ENCODE data around the gene DNASE1L3. TPM values are rescaled to one million over a fixed set of nuclear protein-coding genes. Genes with fewer than 3 reads are reported as not detected.
"Not testable (repeated sequence)": the region's sequence is repeated elsewhere in the genome, so short reads cannot be mapped to it uniquely, and the experiment has no call there.

Gene DNASE1L3
- total RNA-seq, 1 donor from 2014 or later, result not detected

DNA sequence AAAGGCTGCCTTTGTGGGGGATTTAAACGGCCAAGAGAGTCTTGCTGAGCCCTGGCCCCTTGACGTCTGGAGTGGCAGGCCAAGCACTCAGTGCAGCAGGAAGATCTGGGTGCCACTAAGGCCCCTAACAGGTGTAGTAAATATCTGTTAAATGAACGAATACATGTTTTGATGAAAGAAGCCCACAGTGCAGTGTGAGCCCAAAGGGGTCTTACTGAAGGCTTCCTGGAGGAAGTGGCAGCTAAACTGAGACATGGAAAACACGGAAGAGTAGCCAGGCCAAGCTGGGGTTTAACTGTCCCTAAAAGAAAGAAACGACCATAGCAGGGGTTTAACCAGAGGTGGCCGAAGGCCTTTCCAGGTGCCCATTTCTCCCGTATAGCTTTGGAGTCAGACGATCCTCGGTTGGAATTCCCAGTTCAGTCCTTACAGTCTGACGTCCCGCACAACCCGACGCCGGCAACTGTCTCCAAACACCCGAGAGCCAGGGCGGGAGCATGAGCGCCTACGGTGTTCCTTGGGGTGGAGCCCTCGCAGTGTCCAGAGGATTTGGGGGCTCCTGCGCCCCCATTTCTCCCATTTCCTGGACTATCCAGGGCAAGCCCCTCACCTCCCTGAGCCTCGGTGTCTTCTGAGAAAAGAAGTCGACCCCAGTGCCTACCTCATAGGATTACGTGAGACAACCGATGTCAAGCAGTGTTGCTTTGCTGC lies 25.9 kb upstream of the DNASE1L3 start:
- intact Hi-C loops (cut with micrococcal nuclease), result loop anchor here (1.0 to 5.0 kb wide), 6 partner anchors 49 to 639 kb away; partner anchors contain the start of genes ARF4, FLNB, HTD2 and KCTD6

- intact Hi-C loops (cut with micrococcal nuclease), result loop anchor here (5.0 kb wide), 4 partner anchors 49 to 639 kb away; partner anchors contain the start of genes ARF4, FLNB and KCTD6
These were observed 25.2 kb upstream of the DNASE1L3 start for GRCh38 chr3:58235970-58236369.

- intact Hi-C loops (cut with micrococcal nuclease), result no loop called here
These were observed 23.8 kb upstream of the DNASE1L3 start for GRCh38 chr3:58234516-58234931.

DNA sequence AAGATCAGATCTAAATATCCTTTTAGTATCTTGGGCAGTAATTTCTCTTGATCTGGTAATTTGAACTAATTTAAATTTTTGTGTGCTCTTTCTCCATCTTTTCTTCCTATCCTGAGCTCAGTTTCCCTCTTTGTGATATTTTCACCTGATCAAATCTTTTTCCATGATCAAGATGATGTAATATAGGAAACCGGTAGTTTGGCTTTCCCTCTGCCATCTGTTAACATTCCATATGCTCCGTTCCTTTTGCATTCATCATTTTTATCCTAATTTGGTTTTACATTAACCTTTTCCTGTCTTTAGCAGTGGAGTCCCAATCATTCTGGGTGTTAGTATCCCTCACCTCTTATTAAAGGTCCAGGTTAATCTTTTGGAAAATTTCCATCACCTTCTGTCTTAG lies 20.9 kb upstream of the DNASE1L3 start:
- intact Hi-C loops (cut with micrococcal nuclease), result no loop called here

DNA sequence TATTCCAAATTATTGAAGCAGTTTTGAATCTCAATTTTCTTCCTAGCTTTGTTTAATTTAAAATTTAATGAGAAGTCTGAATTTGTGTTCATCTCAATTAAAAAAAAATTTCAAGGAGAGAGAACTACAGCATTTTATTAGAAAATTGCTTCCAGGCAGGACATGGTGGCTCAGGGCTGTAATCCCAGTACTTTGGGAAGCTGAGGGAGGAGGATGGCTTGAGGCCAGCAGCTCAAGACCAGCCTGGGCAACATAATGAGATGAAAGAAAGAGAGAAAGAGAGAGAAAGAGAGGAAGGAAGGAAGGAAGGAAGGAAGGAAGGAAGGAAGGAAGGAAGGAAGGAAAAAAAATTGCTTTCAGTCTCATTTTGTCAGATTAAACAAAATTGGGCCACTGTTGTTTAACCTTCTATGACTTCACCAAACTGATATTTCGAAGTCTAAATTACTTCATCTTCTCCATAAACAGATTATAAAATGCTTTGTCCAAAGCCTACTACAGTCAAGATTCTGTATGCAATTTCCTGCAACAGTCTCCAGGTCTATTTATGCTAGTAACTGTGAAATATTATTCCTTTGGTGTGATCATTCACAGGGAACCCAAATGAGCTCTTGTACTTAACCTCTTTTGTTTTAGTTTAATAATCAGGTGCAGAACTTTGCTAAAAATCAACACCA lies 20.2 kb upstream of the DNASE1L3 start:
- intact Hi-C loops (cut with micrococcal nuclease), result no loop called here

- intact Hi-C loops (cut with micrococcal nuclease), result not testable (repeated sequence)
These were observed 17.2 kb upstream of the DNASE1L3 start for GRCh38 chr3:58227933-58228332.

- intact Hi-C loops (cut with micrococcal nuclease), result no loop called here
These were observed 13.1 kb upstream of the DNASE1L3 start for GRCh38 chr3:58223855-58224254.

DNA sequence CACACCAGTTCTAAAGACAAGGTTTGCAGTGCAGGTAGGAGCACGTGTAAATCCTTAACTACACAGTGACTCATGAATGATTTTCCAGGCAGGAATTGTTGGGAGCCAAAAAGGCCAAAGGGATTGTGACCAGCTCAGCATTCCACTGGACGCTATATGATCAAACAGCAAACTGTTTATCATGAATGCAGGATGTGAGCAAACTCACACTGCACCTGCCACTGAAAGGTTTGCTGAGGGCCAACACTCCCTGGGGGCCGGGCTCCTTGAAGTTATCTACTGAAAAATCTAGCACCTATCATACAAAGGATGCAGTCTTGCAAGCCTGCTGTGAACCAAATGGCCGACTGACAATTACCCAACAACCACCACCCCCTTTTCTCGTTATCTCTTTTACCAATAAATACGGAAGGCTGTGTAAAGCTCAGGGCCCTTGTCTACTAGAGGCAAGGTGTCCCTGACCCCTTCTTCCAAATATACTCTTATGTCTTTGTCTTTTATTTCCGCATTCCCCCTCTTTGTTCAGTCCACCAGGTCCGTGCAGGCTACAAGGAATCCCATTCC lies 11.5 kb upstream of the DNASE1L3 start:
- intact Hi-C loops (cut with micrococcal nuclease), result no loop called here

DNA sequence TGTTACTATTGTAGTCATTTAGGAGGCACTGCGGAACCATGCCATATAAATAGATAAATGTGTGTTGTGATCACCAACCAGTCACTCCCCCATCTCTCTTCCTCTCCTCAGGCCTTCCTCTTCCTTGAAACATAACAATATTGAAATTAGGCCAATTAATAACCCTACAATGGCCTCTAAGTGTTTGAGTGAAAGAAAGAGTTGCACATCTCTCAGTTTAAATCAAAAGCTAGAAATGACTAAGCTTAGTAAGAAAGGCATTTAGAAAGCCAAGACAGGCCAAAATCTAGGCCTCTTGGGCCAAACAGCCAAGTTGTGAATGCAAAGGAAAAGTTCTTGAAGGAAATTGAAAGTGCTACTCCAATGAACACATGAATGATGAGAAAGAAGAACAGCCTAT lies 8.1 kb upstream of the DNASE1L3 start:
- intact Hi-C loops (cut with micrococcal nuclease), result no loop called here

DNA sequence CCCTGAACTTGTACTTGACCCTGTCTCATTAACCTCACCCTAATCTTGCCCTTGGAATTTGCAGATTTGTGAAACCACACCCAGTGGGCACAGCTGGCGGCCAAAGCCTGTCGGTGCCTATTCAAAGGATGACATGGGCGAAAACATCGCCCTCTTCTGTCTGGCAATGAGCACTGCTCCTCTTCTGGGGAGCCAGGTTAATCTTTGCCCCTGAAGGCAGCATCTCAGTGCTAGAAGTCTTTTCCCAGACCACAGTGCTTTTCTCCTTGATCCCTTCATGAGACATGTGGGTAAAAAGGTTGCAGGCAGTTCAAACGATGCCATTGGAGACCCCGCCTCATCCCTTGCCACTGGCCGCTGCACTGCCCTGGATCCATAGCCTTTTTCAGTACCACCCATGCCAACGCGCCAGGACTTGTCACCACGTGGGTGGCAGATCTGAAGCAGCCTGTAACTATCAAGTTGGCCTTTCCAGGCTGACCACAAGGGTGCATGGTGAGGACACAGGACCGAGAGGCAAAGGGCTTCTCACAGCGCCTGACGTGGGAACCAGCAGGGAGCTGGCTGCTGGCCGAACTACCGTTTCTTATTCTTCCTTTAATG lies 6.5 kb upstream of the DNASE1L3 start:
- intact Hi-C loops (cut with micrococcal nuclease), result loop anchor here (1.0 kb wide), 2 partner anchors 30 to 209 kb away; partner anchors contain the start of gene FLNB

GRCh38 chr3:58216496-58217195 lies 5.9 kb upstream of the DNASE1L3 start:
- intact Hi-C loops (cut with micrococcal nuclease), result loop anchor here (1.0 kb wide), 2 partner anchors 29 to 208 kb away; partner anchors contain the start of gene FLNB

DNA sequence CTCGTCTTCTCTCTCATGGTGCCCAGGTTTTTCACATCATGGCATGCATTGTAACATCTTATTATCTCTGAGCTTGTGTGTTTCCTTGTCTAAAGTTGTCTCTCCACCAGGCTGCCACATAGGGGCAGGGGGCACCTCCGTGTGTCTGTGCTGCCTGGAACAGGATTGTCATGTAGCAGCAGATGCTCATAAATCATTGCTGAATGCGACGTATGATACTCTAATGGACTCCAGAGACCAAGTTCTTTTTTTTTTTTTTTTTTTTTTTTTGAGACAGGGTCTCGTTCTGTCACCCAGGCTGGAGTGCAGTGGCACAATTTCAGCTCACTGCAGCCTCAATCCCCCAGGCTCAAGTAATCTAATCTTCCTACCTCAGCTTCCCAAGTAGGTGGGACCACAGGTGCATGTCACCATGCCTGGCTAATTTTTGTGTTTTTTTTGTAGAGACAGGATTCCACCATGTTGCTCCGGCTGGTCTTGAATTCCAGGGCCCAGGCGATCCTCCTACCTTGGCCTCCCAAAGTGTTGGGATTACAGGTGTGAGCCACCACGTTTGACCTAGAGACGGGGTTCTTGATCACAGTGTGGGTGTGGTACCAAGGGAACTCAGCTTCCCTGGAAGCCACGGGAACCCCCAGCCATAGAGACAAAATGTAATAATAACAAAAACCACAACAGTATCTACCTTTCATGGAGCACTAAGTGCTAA lies 4.7 kb upstream of the DNASE1L3 start:
- intact Hi-C loops (cut with micrococcal nuclease), result no loop called here

DNA sequence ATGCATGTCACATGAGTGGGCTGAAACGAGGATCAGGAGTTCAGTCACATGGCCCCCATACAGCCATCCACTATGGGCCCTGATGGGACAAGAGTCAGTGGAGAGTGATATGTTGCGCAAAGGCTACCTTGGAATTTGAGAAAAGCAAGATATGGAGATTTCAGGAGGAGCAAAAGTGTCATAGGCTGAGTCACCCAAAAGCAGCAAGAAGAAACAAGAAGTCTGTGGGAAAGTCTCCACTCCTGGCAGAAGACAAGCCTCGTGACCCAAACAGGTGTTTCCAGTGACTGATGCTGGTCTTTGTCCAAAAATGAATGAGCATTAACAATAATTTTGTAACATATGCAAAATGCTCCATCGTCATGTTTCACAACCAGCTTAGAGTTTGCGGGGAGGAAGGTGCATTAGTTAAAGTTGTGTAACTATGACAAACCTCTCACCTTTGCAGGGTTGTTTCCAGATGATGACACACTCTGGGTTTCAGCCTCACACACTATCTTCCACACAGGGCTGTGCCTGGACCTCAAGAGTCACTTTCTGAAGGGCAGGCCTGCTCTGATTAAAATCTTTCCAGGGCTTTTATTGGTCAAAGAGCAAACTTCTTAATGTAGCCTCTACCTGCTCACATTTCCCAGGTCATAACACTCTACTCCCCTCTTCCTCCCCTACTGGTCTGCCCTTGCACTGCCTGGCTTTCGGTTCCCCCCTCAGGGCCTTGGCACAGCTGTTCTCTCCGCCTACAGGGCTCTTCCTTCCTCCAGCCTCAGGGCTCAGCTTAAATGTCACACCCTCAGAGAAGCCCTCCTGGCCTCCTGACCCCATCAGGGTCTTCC lies 3.9 kb upstream of the DNASE1L3 start:
- intact Hi-C loops (cut with micrococcal nuclease), result no loop called here

- intact Hi-C loops (cut with micrococcal nuclease), result no loop called here
These were observed 839 bp downstream of the DNASE1L3 start for GRCh38 chr3:58209933-58210332.

GRCh38 chr3:58207954-58208353 lies 2.8 kb downstream of the DNASE1L3 start:
- intact Hi-C loops (cut with micrococcal nuclease), result no loop called here

GRCh38 chr3:58206406-58207011 lies 4.3 kb downstream of the DNASE1L3 start:
- intact Hi-C loops (cut with micrococcal nuclease), result no loop called here

- intact Hi-C loops (cut with micrococcal nuclease), result no loop called here
These were observed 4.8 kb downstream of the DNASE1L3 start for GRCh38 chr3:58205981-58206380.

DNA sequence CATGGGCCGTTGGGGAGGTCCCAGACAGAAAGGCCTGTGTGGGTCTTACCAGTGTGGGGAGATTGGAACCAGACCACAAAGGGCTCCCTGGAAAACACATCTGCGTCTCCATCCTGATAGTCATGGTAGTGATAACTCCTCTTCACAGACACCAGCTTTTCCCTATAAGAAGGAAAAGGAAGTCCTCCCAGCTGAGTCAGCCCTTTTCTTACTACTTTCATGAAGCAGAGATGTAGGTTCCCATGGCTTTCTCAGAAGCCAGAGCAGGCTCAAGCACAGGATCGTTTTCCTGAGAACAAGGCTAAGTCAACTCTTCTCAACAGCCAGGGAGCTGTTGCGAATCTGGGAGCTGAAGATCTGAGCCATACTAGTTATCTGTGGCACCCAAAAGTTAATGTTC lies 6.1 kb downstream of the DNASE1L3 start:
- intact Hi-C loops (cut with micrococcal nuclease), result no loop called here

- intact Hi-C loops (cut with micrococcal nuclease), result no loop called here
These were observed 7.2 kb downstream of the DNASE1L3 start for GRCh38 chr3:58203541-58203940.

Data from T-helper 2 cell treated with Interferon-gamma antibody and Interleukin-4, amounts not matched to agents 100 ng/mL and 5 ng/mL, for 36 hours (primary cell).